Right lobe of liver (tissue), 6 donors: Measurements from ENCODE around the gene POPDC3. TPM values are rescaled to one million over a fixed set of nuclear protein-coding genes. Genes with fewer than 3 reads are reported as not detected.
A peak's percentile ranks its signal among the peaks of the same experiment; 100 is the strongest.

Experiments
- ATAC-seq, 4 donors: fragments of 200-7000 bp; cut with Tn5 transposase; one replicate each; pipeline ENCODE4 v1.9.1; 2020; ENCODE audit warnings: mild to moderate bottlenecking in 4 of 4, moderate library complexity in 4 of 4
- DNase-seq, 3 donors: peaks; one replicate each; pipeline ENCODE4 v3.0.0-alpha.2; 2020
- H3K27ac ChIP-seq, 3 donors: fragments of 200-600 bp; one replicate each; pipeline ENCODE4 v1.8.0; 2022
- H3K27me3 ChIP-seq, 2 donors: fragments of 200-600 bp; one replicate each; pipeline ENCODE4 v1.8.0; 2022
- H3K36me3 ChIP-seq, 4 donors: fragments of 200-600 bp; sonication (generic) in 1 of 4; one replicate each; pipeline versions ENCODE4 v1.5.1 to v1.8.0; 2017 to 2022; ENCODE audit warnings: control low read depth in 1 of 4
- H3K4me1 ChIP-seq, 4 donors: fragments of 200-600 bp; sonication (generic) in 1 of 4; one replicate each; pipeline versions ENCODE4 v1.5.1 to v1.8.0; 2017 to 2022; ENCODE audit warnings: control low read depth in 1 of 4
- H3K4me3 ChIP-seq, 3 donors: fragments of 200-600 bp; one replicate each; pipeline ENCODE4 v1.8.0; 2022
- H3K9me3 ChIP-seq, 4 donors: fragments of 200-600 bp; sonication (generic) in 1 of 4; one replicate each; pipeline versions ENCODE4 v1.5.1 to v1.8.0; 2017 to 2022; ENCODE audit warnings: control low read depth in 1 of 4
- POLR2A ChIP-seq: fragments of 450-650 bp; IDR thresholded peaks from one replicate; pipeline ENCODE4 v1.6.1; 2017; ENCODE audit warnings: antibody characterized with exemption, mild to moderate bottlenecking
- whole genome bisulfite sequencing: methylation state at CpG from one replicate; pipeline ENCODE4 v1.1.6; 2018; ENCODE audit warnings: low coverage, low lambda C conversion rate; ENCODE audit not compliant: insufficient coverage; ENCODE audit errors: missing lambda C conversion rate; 5-methylcytosine and 5-hydroxymethylcytosine counted together
- intact Hi-C, 2 donors: fragments of 100-400 bp; cut with DNase I; formaldehyde crosslinking; loops; one replicate each; pipeline versions ENCODE4 v1.11.2 to v1.14.1; 2022
- total RNA-seq, 6 experiments: library from RNA; depleted of rRNA in 2 of 6; stranded (reverse); fragments of >200 nt in 2 of 6; fragmentation: NEBNext Ultra II Directional in 3 of 6; extraction: Animal tissue kit (Norgen Biotek cat#: 25700) in 3 of 6; gene quantifications; one replicate each; pipeline versions ENCODE4 v1.1.0 to v1.2.4, GENCODE V29; 2016 to 2023
- TF ChIP-seq, protein P1 (sequence below), 4 donors: fragments of 200-600 bp in 3 of 4; fragments of 450-650 bp in 1 of 4; IDR thresholded peaks; one replicate each; pipeline versions ENCODE4 v1.5.1 to v1.8.0; 2016 to 2022; ENCODE audit warnings: antibody characterized with exemption in 4 of 4, mild to moderate bottlenecking in 2 of 4
- donor health status: DM: no; HTN: yes; CAD: no.
- donor health status: DM: no; HTN: no; CAD: no.
- donor health status: DM: no; HTN: no; CAD: no.
- donor health status: DM: no; HTN: yes; CAD: no.
- donor health status: DM: no; HTN: yes; CAD: no.

Gene POPDC3
- total RNA-seq, 6 experiments from 2014 or later: not detected

DNA sequence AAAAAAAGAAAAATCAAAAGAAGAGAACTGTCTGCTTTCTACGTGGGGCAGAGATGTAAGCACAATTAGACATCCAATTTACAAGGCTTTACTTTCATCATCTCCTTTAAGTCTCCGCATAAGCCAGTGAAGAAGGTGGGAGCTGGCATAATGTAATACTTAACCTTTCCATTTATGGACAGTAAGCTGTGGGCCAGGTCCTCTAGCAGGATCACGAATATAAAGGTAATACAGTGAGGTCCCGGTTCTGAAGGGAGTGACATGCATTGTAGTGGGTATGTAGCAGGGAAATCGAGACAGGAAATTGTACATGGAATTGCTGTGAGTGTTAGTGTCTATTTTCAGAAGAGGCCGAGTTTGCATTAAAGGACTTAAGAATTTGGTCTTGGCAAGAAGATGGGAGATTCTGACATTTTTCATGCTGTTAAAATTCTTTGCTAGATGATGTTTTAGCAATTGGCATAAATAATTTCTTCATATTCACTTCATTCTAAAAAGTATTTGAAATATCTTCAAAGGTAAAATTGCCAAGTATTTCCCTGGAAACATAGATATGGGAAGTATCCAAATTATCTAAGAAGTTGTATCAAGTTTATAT, 20.4 kb upstream of the POPDC3 start:
- Histone ChIP-seq H3K4me3 (no peak overlapping the region), H3K4me1 (no peaks in the 10 kb centered on the region), H3K27ac (no peak overlapping the region), H3K9me3 (no peaks in the 10 kb centered on the region), H3K27me3 (no peaks in the 10 kb centered on the region), H3K36me3 (no peaks in the 10 kb centered on the region)
- intact Hi-C loops: no loop called here
- WGBS: 69% methylated on average over 6 of the region's 6 CpGs
- no peak for ATAC-seq
- TF ChIP-seq, protein P1, sequence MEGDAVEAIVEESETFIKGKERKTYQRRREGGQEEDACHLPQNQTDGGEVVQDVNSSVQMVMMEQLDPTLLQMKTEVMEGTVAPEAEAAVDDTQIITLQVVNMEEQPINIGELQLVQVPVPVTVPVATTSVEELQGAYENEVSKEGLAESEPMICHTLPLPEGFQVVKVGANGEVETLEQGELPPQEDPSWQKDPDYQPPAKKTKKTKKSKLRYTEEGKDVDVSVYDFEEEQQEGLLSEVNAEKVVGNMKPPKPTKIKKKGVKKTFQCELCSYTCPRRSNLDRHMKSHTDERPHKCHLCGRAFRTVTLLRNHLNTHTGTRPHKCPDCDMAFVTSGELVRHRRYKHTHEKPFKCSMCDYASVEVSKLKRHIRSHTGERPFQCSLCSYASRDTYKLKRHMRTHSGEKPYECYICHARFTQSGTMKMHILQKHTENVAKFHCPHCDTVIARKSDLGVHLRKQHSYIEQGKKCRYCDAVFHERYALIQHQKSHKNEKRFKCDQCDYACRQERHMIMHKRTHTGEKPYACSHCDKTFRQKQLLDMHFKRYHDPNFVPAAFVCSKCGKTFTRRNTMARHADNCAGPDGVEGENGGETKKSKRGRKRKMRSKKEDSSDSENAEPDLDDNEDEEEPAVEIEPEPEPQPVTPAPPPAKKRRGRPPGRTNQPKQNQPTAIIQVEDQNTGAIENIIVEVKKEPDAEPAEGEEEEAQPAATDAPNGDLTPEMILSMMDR (IDR thresholded peaks at IDR 0.05): no peak
- no peak for TF ChIP-seq POLR2A
- no peak for DNase-seq

DNA sequence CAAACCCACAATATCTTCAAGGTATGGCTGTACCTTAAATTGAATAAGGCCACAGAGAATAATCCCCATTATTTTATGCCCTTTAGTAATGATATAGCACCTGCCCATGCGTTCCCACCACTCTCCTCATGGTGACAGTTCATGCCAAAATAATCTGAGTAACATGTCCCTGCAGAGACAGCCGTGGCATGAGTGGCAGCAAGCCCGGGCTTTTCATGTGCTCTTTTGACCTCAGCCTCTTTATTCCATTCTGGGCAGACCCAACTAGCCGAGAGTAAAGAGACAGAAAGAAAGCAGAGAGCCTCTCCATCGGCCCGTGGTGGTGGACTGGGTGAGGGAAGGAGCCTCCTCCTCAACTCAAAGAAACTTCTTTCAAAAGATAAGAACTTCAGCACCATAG, 19.9 kb upstream of the POPDC3 start:
- no peaks in the 10 kb centered on the region for H3K9me3 ChIP-seq
- H3K36me3 ChIP-seq: no peaks in the 10 kb centered on the region
- no peak overlapping the region for H3K27ac ChIP-seq
- no peaks in the 10 kb centered on the region for H3K4me1 ChIP-seq
- H3K4me3 ChIP-seq: no peak overlapping the region
- intact Hi-C loops: no loop called here
- ATAC-seq: peak in 2 of 4 donors; percentile 23 to 59
- TF ChIP-seq, protein P1 (IDR thresholded peaks at IDR 0.05): no peak
- TF ChIP-seq POLR2A: no peak
- 25% methylated on average over 5 of the region's 6 CpGs for WGBS
- H3K27me3 ChIP-seq: no peaks in the 10 kb centered on the region
- peak in 1 of 3 donors; percentile 37 for DNase-seq

DNA sequence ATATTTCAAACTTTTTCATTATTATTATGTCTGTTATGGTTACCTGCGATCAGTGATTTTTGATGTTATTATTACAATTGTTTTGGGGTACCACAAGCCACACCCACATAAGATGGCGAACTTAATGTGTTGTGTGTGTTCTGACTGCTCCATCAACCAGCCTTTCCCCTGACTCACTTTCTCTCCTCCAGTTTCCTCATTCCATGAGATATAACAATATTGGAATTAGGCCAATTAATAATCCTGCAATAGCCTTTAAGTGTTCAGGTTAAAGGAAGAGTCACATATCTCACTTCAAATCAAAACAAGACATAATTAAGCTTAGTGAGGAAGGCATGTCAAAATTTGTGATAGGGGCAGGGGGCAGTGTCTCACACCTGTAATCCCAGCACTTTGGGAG, 16.3 kb upstream of the POPDC3 start:
- Histone ChIP-seq H3K4me3 (no peak overlapping the region), H3K36me3 (no peaks in the 10 kb centered on the region), H3K4me1 (no peaks in the 10 kb centered on the region), H3K27ac (no peak overlapping the region), H3K9me3 (no peaks in the 10 kb centered on the region), H3K27me3 (no peaks in the 10 kb centered on the region)
- TF ChIP-seq, protein P1 (IDR thresholded peaks at IDR 0.05): no peak
- TF ChIP-seq POLR2A: no peak
- no peak for DNase-seq
- WGBS: 85% methylated on average over 2 of the region's 2 CpGs
- ATAC-seq: no peak
- intact Hi-C loops: no loop called here

DNA sequence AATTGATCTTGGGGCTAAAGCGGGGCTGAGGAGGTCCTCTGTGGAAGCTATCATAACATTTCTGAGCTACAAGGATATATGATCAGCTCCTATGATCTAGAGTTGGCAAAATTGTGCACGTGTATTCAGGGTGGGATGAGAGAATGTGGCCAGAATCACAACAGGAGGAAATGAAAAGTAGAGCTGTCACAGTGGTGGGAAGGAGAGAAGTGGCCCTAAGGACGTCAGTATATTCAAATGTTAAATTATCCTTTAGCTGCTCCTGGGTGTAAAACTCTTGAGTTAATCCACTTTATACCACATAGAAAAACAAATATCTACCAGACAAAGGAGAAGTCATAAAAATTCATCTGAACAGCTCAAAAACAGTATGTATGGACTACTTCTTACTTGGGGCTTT, 14.8 kb upstream of the POPDC3 start:
- H3K4me1 ChIP-seq: no peaks in the 10 kb centered on the region
- no peak for DNase-seq
- H3K27ac ChIP-seq: no peak overlapping the region
- intact Hi-C loops: no loop called here
- no peaks in the 10 kb centered on the region for H3K27me3 ChIP-seq
- WGBS: 38% methylated on average over 3 of the region's 3 CpGs
- H3K36me3 ChIP-seq: no peaks in the 10 kb centered on the region
- no peak for ATAC-seq
- no peak for TF ChIP-seq POLR2A
- TF ChIP-seq, protein P1 (IDR thresholded peaks at IDR 0.05): no peak
- H3K9me3 ChIP-seq: no peaks in the 10 kb centered on the region
- no peak overlapping the region for H3K4me3 ChIP-seq

DNA sequence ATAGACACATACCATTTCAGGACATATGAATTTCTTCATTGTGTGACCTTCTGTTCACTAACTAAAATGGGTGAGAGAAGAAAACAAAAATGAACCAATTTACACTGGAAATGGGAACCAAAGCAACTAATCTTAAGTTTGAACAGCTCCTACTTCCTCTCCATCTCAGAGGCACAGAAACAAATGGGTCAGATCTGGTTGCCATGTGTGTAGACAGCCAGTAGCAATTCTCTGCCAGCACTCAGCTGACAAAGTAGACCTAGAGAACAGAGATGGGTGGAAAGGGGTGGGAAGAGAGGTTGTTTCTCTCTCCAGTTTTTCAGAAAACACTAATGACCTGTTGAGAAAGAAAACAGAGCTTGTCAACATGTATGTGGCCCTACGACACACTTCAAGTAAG, 14.3 kb upstream of the POPDC3 start:
- Histone ChIP-seq H3K36me3 (no peaks in the 10 kb centered on the region), H3K27me3 (no peaks in the 10 kb centered on the region), H3K4me3 (no peak overlapping the region), H3K4me1 (no peaks in the 10 kb centered on the region), H3K27ac (no peak overlapping the region), H3K9me3 (no peaks in the 10 kb centered on the region)
- TF ChIP-seq, protein P1 (IDR thresholded peaks at IDR 0.05): no peak
- no peak for TF ChIP-seq POLR2A
- no peak for DNase-seq
- WGBS: 88% methylated on average over 1 of the region's 1 CpG
- intact Hi-C loops: no loop called here
- ATAC-seq: no peak
